ENCODE results near the gene ADAM33.

The ADAM33 gene

DNA sequence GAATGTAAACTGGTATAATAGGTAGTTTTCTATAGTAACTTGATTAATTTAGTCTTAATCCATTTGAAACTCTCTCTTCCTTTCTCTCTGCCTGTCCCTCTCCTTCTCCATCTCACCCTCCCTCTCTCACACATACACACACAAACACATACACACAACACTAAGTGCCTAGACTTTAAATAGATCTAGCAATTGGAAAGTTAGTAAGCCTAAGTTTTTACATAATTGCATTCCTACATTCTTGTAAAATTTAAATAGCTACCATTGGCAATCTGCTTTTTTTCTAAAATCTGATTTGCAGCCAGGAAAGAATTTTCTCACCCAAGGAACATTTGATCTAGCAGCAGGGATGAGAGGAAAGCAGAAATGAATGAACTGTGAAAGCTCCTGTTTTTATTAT is 34.3 kb downstream of the ADAM33 start:
- no peak for DNase-seq (ENCODE audit: low read depth in 1 of 2, low spot score in 1 of 2)

DNA sequence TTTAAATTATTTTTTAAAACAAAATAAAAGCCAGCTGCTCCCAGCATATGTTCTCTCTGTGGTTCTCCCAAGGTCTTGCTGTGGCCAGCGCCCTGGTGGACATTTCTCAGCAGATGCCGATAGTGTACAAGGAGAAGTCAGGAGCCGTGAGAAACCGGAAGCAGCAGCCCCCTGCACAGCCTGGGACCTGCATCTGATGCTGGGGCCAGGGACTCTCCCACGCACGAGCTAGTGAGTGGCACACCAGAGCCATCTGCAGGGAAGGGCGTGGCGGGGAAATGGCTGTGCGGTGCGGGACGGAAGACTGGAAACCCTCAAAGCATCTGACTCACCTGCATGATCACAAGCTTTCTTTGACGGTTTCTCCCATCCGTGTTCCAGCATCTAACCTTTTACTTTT is 35.2 kb downstream of the ADAM33 start:
- DNase-seq (ENCODE audit: low read depth in 1 of 2, low spot score in 1 of 2) = no peak

GRCh38 chr20:3646067-3646440 is 35.8 kb downstream of the ADAM33 start:
- no peak for DNase-seq (ENCODE audit: low read depth in 1 of 2, low spot score in 1 of 2)

DNA sequence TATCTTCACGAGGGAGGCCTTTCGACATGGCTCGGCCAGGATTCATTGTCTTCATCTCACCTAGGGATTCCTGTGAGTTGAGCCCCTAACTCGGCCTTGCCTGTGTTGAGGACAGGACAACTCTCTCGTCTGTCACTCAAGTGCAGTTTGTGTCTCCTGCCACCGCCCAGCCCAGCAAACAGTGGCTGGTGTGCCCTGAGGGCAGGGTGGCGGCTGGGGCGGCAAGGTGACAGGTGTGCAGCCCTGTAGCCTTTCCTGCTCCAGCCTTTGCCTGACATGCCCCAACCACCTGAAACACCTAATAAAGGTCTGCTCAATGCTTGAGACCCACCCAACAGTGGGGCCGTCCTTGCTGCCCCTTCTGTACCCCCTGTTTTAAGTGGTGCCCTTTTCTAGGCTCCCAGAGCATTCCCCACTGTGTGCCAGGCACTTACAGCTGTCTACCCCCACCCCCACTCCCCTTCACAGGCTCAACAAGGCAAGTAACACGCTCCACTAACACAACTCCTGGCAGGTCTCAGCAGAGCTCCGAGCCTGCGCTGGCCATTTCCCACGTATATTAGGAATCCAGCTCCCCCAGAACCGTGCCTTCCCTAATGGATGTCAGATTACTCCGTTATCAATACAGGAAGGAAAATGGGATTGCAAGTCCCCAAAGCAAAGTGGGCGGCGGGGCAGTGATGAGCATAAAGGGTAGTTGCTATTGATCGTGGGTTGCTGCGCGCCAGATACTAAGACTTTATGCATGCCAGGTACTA is 36.3 kb downstream of the ADAM33 start:
- DNase-seq (ENCODE audit: low read depth in 1 of 2, low spot score in 1 of 2) = no peak

DNA sequence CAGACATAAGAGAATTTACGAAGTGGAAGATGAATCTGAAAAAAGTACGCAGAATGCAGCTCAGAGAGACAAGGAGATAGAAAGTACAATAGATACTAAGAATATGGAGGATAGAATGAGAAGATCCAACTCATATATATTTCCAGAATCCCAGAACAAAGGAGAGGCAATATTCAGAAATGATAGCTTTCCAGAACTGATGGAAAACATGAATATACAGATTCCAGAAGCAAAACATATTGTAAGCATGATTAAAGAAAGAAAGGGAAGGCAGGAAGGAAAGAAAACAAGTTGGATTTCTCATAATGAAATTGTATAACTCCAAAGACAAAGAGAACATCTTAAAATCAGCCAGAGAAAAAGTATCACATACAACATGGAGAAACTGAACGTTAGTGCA is 41.6 kb downstream of the ADAM33 start:
- no peak for DNase-seq (ENCODE audit: low read depth in 1 of 2, low spot score in 1 of 2)

- no peak for DNase-seq (ENCODE audit: low read depth in 1 of 2, low spot score in 1 of 2)
These were observed 46.5 kb downstream of the ADAM33 start for GRCh38 chr20:3635346-3635745.

GRCh38 chr20:3633913-3634478 is 47.8 kb downstream of the ADAM33 start:
- DNase-seq (ENCODE audit: low read depth in 1 of 2, low spot score in 1 of 2) = no peak

- DNase-seq (ENCODE audit: low read depth in 1 of 2, low spot score in 1 of 2) = no peak
These were observed 49.4 kb downstream of the ADAM33 start for GRCh38 chr20:3632311-3633004.

DNA sequence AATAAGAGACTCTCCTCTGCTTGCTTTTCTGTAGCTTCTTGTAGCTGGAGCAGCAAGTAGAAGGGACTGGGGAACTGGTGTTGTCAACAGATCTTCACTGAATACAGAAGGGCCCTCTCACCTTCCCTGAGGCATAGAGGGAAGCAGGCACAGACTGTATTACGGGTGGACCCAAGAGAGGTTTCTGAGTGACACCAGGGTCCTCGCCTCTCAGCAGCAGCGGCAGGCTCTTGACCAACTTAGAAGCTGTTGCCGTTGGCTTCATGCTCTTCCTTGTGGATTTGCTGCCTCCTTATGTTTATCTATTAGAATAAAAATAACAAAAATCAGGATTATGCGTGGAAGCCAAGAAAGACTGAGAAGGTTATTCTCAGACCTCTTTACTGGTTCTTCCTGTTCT is 50.3 kb downstream of the ADAM33 start:
- DNase-seq (ENCODE audit: low read depth in 1 of 2, low spot score in 1 of 2) = no peak

DNA sequence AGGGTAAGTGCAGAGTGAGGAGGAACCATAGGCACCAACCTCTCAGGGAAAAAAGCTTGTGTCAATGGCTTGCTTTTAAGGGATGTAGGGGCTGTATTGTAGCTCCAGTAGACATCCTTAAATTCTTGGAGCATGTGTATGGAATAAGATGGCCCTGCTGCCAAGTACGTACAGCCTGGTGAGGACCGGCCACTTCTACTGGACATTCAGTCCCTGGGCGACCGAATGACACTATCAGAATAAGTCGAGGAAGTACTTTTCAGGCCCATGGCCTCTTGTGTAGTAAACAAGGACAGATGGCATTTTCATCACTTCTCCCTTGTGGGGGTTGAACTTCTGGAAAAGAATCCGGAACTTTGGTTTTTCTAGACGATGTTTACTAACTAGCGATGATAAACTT is 51.4 kb downstream of the ADAM33 start:
- DNase-seq (ENCODE audit: low read depth in 1 of 2, low spot score in 1 of 2) = no peak

GRCh38 chr20:3629893-3630292 is 51.9 kb downstream of the ADAM33 start:
- no peak for DNase-seq (ENCODE audit: low read depth in 1 of 2, low spot score in 1 of 2)

DNA sequence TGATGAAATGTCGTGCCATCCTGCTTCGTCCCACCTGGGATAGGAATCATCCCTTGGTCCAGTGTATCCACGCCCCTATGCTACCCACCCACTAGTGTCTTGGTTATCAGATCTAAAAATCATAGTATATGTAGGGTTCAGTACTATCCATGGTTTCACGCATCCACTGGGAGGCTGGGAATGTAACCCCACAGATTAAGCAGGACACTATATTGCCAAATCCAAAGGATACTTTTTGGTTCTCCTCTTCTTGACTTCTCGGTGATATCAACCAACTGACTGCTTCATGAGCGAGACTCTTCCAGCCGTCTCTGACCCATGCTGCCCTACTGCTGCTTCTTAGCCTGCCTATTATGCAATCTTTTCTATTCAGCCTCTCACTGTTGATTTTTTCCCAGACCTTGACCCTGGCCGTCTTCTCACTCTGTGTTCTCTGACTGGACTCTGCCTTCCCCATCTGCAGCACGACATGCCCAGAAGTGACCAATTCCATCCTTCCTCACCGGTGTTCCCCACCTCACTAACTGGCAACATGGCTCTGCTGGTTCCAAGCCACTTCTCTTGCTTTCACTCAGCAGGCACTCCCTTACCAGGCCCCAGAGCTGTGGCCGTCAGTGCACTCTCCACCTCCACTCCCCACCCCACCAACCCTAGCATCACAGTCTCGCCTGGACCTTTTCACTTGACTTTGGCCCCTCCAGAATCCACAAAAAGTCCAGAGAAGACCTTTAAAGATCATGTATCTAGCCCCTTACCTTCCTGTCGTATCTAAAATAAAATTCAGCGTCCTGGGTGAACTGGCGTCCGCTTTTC is 53.1 kb downstream of the ADAM33 start:
- DNase-seq (ENCODE audit: low read depth in 1 of 2, low spot score in 1 of 2) = no peak

DNA sequence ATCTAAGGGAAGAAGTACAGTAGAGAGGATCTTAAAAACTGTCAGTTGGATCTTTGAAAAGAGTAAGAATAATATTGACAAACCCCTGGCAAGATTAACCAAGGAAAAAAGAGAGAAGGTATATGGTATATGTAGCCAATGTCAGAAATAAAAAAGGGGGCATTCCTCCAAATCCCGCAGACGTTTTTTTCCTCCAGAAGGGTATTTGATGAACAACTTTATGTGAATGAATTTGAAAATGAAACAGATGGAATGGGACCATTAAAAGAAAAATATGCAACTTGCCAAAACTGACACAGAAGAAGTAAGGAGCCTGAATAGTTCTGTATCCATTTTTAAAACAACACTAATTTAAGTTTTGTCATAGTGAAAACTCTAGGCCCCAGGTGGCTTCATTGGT is 54.3 kb downstream of the ADAM33 start:
- DNase-seq (ENCODE audit: low read depth in 1 of 2, low spot score in 1 of 2) = no peak

DNA sequence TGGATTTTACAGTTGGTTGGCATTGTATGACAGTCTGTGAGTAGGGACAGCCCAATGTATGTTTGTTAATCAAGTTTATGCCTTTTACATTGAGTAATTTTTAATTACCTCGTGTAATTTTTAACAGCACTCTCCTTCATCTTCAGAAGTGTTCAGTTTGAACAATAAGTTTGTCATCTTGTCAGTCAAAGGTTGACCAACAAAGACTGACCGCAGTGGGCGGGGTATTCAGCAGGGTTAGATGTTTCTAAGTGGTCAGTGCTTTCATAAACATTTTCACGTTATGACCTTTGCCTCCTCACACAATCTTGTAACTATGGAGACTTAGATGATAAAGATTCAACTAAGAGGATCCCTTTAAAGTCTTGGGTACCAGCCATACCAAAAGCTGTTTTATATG is 59.4 kb downstream of the ADAM33 start:
- no peak for DNase-seq (ENCODE audit: low read depth in 1 of 2, low spot score in 1 of 2)

DNA sequence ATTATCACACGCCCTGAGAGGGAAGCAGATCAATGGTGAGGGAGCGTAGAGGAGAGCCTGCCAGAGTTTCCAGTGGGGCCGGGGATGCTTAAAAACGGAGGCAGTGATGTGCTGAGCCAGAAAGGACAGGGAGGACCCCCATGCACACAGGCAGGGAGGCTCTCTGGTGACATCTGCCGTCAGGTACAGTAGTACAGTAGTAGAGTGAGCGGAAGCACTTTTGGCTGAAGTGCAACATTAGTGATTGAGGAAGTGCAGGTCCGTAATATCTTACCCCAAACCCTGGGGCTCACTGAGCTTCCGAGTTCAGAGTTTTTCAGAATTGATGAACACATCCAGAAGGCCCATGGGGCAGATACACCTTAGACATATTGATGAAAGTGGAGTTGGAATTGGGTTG is 60.7 kb downstream of the ADAM33 start:
- DNase-seq (ENCODE audit: low read depth in 1 of 2, low spot score in 1 of 2) = no peak
